HEK293 (cell line): ENCODE data around the gene AMPH.
A peak's percentile ranks its signal among the peaks of the same experiment; 100 is the strongest.
"Not testable (repeated sequence)": the region's sequence is repeated elsewhere in the genome, so short reads cannot be mapped to it uniquely, and the experiment has no call there.

Source experiments
- CTCF ChIA-PET: fragments of 350-600 bp; formaldehyde crosslinking; extraction: SDS; loops from one replicate; lab custom pipeline; 2021; ENCODE audit warnings: antibody characterized with exemption; lab: Yijun Ruan, JAX
- POLR2A ChIA-PET: fragments of 300-600 bp; formaldehyde crosslinking; extraction: SDS; loops from one replicate; lab custom pipeline; 2020; ENCODE audit warnings: antibody characterized with exemption, inconsistent platforms; lab: Yijun Ruan, JAX
- H3K27ac ChIP-seq: fragments of 200-500 bp; sonication (Bioruptor generic); 2 replicates; pipeline ENCODE4 v1.5.1; 2014; ENCODE audit warnings: low read depth, low read length, control low read depth, inconsistent platforms; ENCODE audit errors: extremely low read depth
- H3K36me3 ChIP-seq, 2 experiments: fragments of 200-500 bp in 1 of 2; sonication (Bioruptor generic) in 1 of 2; 1 replicate in 1 of 2; 2 replicates in 1 of 2; pipeline ENCODE4 v1.5.1; 2014 to 2017; ENCODE audit warnings: inconsistent platforms in 2 of 2, low read length in 2 of 2; ENCODE audit not compliant: control insufficient read depth in 2 of 2, insufficient read depth in 1 of 2
- H3K4me1 ChIP-seq: fragments of 200-500 bp; sonication (Bioruptor generic); 2 replicates; pipeline ENCODE4 v1.5.1; 2014; ENCODE audit warnings: mild to moderate bottlenecking, low read length, inconsistent platforms; ENCODE audit not compliant: control insufficient read depth, insufficient read depth
- H3K4me3 ChIP-seq: 2 replicates; pipeline ENCODE4 v1.5.1; 2011; ENCODE audit warnings: low read depth, mild to moderate bottlenecking, control low read depth, low read length, moderate library complexity
- H3K9me3 ChIP-seq: fragments of 200-500 bp; sonication (Bioruptor generic); 2 replicates; pipeline ENCODE4 v1.5.1; 2014; ENCODE audit warnings: low read depth, low read length, inconsistent platforms; ENCODE audit not compliant: control insufficient read depth, insufficient read depth
- ZBTB7A ChIP-seq: fragments of 450-650 bp; formaldehyde crosslinking; IDR thresholded peaks from 2 replicates; pipeline ENCODE4 v1.5.1; 2016; ENCODE audit warnings: low read depth, missing biosample characterization, missing genetic modification characterization
- ZNF114 ChIP-seq: fragments of 450-650 bp; formaldehyde crosslinking; IDR thresholded peaks from 2 replicates; pipeline ENCODE4 v1.5.0; 2017; ENCODE audit warnings: missing biosample characterization, missing genetic modification characterization
- ZNF140 ChIP-seq: fragments of 450-650 bp; formaldehyde crosslinking; IDR thresholded peaks from 2 replicates; pipeline ENCODE4 v1.5.1; 2016; ENCODE audit warnings: missing biosample characterization, missing genetic modification characterization
- ZNF221 ChIP-seq: fragments of 450-650 bp; formaldehyde crosslinking; IDR thresholded peaks from 2 replicates; pipeline ENCODE4 v1.5.1; 2017; ENCODE audit warnings: missing biosample characterization, missing genetic modification characterization, borderline replicate concordance
- ZNF24 ChIP-seq: fragments of 450-650 bp; formaldehyde crosslinking; IDR thresholded peaks from 2 replicates; pipeline ENCODE4 v1.5.1; 2016; ENCODE audit warnings: missing biosample characterization, missing genetic modification characterization
- ZNF274 ChIP-seq, 2 experiments: fragments of 200-500 bp in 1 of 2; fragments of 450-650 bp in 1 of 2; sonication (Bioruptor generic) in 1 of 2; formaldehyde crosslinking in 1 of 2; IDR thresholded peaks; 2 replicates each; pipeline versions ENCODE4 v1.5.1 to v1.6.1; 2014 to 2016; ENCODE audit warnings: borderline replicate concordance in 1 of 2, inconsistent platforms in 1 of 2, low read length in 1 of 2, missing biosample characterization in 1 of 2, missing genetic modification characterization in 1 of 2
- ZNF302 ChIP-seq: fragments of 450-650 bp; formaldehyde crosslinking; IDR thresholded peaks from 2 replicates; pipeline ENCODE4 v1.5.1; 2016; ENCODE audit warnings: missing biosample characterization, missing genetic modification characterization, low read depth
- ZNF366 ChIP-seq: fragments of 450-650 bp; formaldehyde crosslinking; conservative IDR thresholded peaks from 2 replicates; pipeline ENCODE4 v1.5.1; 2016; ENCODE audit warnings: missing biosample characterization, missing genetic modification characterization
- ZNF404 ChIP-seq: fragments of 450-650 bp; formaldehyde crosslinking; IDR thresholded peaks from 2 replicates; pipeline ENCODE4 v1.5.1; 2017; ENCODE audit warnings: missing biosample characterization, missing genetic modification characterization
- ZNF560 ChIP-seq: fragments of 450-650 bp; formaldehyde crosslinking; IDR thresholded peaks from 2 replicates; pipeline ENCODE4 v1.5.1; 2017; ENCODE audit warnings: missing biosample characterization, missing genetic modification characterization, borderline replicate concordance
- ZNF596 ChIP-seq: fragments of 450-650 bp; IDR thresholded peaks from 2 replicates; pipeline ENCODE4 v1.5.0; 2018; ENCODE audit warnings: missing biosample characterization, mild to moderate bottlenecking, missing genetic modification characterization, moderate library complexity
- ZNF654 ChIP-seq: fragments of 450-650 bp; formaldehyde crosslinking; IDR thresholded peaks from 2 replicates; pipeline ENCODE4 v1.5.1; 2016; ENCODE audit warnings: low read depth, missing biosample characterization, missing genetic modification characterization
- ZNF660 ChIP-seq: fragments of 450-650 bp; IDR thresholded peaks from 2 replicates; pipeline ENCODE4 v1.5.1; 2018; ENCODE audit warnings: missing biosample characterization, mild to moderate bottlenecking, missing genetic modification characterization
- ZNF701 ChIP-seq: fragments of 450-650 bp; formaldehyde crosslinking; IDR thresholded peaks from 2 replicates; pipeline ENCODE4 v1.5.1; 2016; ENCODE audit warnings: missing biosample characterization, missing genetic modification characterization
- ZNF777 ChIP-seq: fragments of 450-650 bp; formaldehyde crosslinking; IDR thresholded peaks from 2 replicates; pipeline ENCODE4 v1.5.1; 2017; ENCODE audit warnings: missing biosample characterization, missing genetic modification characterization, borderline replicate concordance
- ZXDB ChIP-seq: fragments of 450-650 bp; formaldehyde crosslinking; IDR thresholded peaks from 2 replicates; pipeline ENCODE4 v1.5.1; 2016; ENCODE audit warnings: missing biosample characterization, missing genetic modification characterization
- TF ChIP-seq, protein P1 (sequence below): fragments of 450-650 bp; formaldehyde crosslinking; IDR thresholded peaks from 2 replicates; pipeline ENCODE4 v1.5.1; 2016; ENCODE audit warnings: missing biosample characterization, missing genetic modification characterization
- TF ChIP-seq, protein P2 (sequence below): fragments of 450-650 bp; formaldehyde crosslinking; IDR thresholded peaks from 2 replicates; pipeline ENCODE4 v1.5.1; 2016; ENCODE audit warnings: missing biosample characterization, missing genetic modification characterization
- TF ChIP-seq, protein P3 (sequence below): fragments of 450-650 bp; formaldehyde crosslinking; IDR thresholded peaks from 2 replicates; pipeline ENCODE4 v1.5.1; 2016; ENCODE audit warnings: missing biosample characterization, missing genetic modification characterization
- TF ChIP-seq, protein P4 (sequence below): sonication (generic); formaldehyde crosslinking; IDR thresholded peaks from 2 replicates; pipeline ENCODE4 v1.8.1; 2022; ENCODE audit warnings: mild to moderate bottlenecking, moderate library complexity, missing genetic modification reagents

The AMPH gene

DNA sequence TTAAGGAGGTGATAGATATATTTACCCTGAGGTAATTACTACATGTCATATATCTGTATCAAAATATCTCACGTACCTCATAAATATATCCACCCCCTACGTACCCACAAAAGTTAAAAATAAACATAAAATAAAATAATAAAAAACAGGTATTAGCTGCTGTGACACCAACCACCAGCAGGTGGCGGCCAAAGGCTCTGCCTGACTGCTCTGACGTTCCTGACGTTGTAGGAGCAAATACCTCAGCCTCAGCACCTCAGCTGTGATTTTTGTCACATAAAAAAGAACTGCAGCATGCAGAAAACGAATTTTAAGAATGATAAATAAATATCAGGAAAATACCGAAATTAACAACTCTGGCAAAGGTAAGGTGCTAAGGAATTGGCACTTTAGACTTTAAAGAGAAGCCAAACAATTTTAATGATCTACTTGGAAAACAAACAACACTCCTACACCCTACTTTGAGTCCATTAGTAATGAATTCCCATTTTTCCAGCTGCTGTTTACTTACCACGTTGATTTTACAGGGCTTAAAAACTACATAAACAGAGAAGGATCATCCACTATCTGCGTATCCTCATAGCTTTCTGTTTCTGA, 232.3 kb downstream of the AMPH start:
- Histone ChIP-seq H3K36me3 (no peaks in the 10 kb centered on the region), H3K27ac (no peak overlapping the region), H3K4me1 (no peaks in the 10 kb centered on the region), H3K4me3 (no peak overlapping the region), H3K9me3 (no peaks in the 10 kb centered on the region)
- ChIA-PET CTCF (interaction anchor here (0.6 to 2.0 kb wide), 20 partner anchors 8 to 1218 kb away, joined by 3 to 24 read pairs (median 4); partner anchors contain the start of gene AMPH), POLR2A (no interaction called here)
- TF ChIP-seq ZXDB (tag by site-specific recombination) (no peak), ZNF654 (tag by site-specific recombination) (peak; percentile 58), ZNF221 (tag by site-specific recombination) (no peak), ZNF660 (0 out of 2 replicates have a peak, but pooled peaks have one; percentile 27)

DNA sequence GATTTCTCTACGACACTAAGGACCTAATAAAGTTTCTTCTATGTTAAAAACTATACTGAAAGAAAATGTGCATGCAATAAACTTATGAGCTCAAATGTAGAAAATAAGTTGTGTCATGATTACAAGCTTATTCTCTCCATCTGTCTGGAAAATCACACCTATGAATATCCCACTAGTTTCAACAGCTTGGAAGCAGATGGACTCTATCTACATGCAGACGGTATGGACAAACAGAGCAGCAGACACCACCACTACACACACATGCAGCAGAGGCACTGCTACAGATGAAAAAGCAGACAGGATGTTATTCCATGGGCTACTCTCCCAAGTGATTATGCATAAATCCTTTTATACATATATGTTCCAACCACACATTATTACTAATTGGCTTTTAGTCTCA, 234.3 kb downstream of the AMPH start:
- TF ChIP-seq ZNF701 (no peak), ZNF140 (tag by site-specific recombination) (no peak), ZNF24 (no peak), ZBTB7A (tag by site-specific recombination) (no peak), ZNF560 (tag by site-specific recombination) (no peak), ZXDB (tag by site-specific recombination) (no peak), ZNF777 (tag by site-specific recombination) (no peak), ZNF302 (tag by site-specific recombination) (no peak), ZNF114 (tag by site-specific recombination) (no peak)
- TF ChIP-seq, protein P1, sequence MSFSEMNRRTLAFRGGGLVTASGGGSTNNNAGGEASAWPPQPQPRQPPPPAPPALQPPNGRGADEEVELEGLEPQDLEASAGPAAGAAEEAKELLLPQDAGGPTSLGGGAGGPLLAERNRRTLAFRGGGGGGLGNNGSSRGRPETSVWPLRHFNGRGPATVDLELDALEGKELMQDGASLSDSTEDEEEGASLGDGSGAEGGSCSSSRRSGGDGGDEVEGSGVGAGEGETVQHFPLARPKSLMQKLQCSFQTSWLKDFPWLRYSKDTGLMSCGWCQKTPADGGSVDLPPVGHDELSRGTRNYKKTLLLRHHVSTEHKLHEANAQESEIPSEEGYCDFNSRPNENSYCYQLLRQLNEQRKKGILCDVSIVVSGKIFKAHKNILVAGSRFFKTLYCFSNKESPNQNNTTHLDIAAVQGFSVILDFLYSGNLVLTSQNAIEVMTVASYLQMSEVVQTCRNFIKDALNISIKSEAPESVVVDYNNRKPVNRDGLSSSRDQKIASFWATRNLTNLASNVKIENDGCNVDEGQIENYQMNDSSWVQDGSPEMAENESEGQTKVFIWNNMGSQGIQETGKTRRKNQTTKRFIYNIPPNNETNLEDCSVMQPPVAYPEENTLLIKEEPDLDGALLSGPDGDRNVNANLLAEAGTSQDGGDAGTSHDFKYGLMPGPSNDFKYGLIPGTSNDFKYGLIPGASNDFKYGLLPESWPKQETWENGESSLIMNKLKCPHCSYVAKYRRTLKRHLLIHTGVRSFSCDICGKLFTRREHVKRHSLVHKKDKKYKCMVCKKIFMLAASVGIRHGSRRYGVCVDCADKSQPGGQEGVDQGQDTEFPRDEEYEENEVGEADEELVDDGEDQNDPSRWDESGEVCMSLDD (tag by site-specific recombination): no peak

DNA sequence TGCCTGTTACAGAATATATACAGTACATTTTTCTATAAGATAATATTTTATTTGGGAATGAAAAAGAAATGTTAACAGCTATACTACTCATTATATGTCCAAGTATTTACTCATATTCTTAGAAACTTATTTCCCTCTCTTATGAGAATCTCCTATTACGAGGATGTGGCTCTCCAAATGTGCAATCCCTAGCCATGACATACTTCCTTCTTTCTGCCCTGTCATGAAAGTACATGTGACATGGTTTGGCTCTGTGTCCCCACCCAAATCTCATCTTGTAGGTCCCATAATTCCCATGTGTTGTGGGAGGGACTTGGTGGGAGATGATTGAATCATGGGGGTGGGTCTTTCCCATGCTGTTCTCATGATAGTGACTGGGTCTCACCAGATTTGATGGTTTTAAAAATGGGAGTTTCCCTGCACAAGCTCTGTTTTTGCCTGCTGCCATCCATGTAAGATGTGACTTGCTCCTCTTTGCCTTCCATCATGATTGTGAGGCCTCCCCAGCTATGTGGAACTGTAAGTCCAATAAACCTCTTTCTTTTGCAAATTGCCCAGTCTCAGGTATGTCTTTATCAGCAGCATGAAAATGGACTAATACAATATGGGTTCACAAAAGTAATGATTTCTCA, 235.1 kb downstream of the AMPH start:
- H3K36me3 ChIP-seq, H3K9me3 ChIP-seq, H3K27ac ChIP-seq, H3K4me1 ChIP-seq, POLR2A ChIA-PET, H3K4me3 ChIP-seq: not testable (repeated sequence)
- CTCF ChIA-PET: interaction anchor here (1.6 to 2.0 kb wide), 2 partner anchors 22 to 27 kb away, joined by 4 to 8 read pairs; no protein-coding TSS in a partner anchor

More for the DNA sequence above, 234.3 kb downstream of the AMPH start:
- CTCF ChIA-PET: interaction anchor here (1.6 to 2.0 kb wide), 2 partner anchors 23 to 28 kb away, joined by 4 to 8 read pairs; no protein-coding TSS in a partner anchor
- Histone ChIP-seq H3K27ac (no peak overlapping the region), H3K4me3 (no peak overlapping the region), H3K4me1 (no peaks in the 10 kb centered on the region), H3K9me3 (no peaks in the 10 kb centered on the region), H3K36me3 (no peaks in the 10 kb centered on the region)
- POLR2A ChIA-PET: no interaction called here

DNA sequence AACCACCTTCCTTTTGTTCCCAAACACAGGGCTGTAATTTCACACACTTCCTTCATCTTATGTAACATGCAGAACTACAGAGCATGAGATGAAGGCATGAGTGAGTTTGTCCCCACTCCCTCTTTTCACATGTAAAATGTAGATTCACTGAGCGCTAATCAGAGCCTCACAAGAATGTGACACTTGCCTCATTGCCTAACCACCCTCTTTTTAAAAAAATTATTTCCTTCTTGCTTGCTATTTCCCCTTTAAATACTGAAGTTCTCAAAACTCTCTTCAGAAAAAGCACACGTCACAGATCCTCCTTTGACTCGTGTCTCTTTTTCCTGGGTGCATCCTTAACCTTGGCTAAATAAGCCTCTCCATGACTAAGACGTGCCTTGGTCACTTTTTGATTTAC, 236.5 kb downstream of the AMPH start:
- no peaks in the 10 kb centered on the region for H3K4me1 ChIP-seq
- no peak overlapping the region for H3K4me3 ChIP-seq
- H3K36me3 ChIP-seq: no peaks in the 10 kb centered on the region
- no peaks in the 10 kb centered on the region for H3K9me3 ChIP-seq
- ChIA-PET CTCF (interaction anchor here (1.1 to 2.0 kb wide), 2 partner anchors 26 to 27 kb away, joined by 4 to 8 read pairs; no protein-coding TSS in a partner anchor), POLR2A (no interaction called here)
- H3K27ac ChIP-seq: no peak overlapping the region
- TF ChIP-seq, protein P2, sequence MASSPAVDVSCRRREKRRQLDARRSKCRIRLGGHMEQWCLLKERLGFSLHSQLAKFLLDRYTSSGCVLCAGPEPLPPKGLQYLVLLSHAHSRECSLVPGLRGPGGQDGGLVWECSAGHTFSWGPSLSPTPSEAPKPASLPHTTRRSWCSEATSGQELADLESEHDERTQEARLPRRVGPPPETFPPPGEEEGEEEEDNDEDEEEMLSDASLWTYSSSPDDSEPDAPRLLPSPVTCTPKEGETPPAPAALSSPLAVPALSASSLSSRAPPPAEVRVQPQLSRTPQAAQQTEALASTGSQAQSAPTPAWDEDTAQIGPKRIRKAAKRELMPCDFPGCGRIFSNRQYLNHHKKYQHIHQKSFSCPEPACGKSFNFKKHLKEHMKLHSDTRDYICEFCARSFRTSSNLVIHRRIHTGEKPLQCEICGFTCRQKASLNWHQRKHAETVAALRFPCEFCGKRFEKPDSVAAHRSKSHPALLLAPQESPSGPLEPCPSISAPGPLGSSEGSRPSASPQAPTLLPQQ (tag by site-specific recombination): no peak
- no peak for TF ChIP-seq ZNF404 (tag by site-specific recombination)
- TF ChIP-seq, protein P3, sequence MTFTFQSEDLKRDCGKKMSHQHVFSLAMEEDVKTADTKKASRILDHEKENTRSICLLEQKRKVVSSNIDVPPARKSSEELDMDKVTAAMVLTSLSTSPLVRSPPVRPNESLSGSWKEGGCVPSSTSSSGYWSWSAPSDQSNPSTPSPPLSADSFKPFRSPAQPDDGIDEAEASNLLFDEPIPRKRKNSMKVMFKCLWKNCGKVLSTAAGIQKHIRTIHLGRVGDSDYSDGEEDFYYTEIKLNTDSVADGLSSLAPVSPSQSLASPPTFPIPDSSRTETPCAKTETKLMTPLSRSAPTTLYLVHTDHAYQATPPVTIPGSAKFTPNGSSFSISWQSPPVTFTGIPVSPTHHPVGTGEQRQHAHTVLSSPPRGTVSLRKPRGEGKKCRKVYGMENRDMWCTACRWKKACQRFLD: no peak
- no peak for TF ChIP-seq ZNF366 (tag by site-specific recombination)
- TF ChIP-seq, protein P4, sequence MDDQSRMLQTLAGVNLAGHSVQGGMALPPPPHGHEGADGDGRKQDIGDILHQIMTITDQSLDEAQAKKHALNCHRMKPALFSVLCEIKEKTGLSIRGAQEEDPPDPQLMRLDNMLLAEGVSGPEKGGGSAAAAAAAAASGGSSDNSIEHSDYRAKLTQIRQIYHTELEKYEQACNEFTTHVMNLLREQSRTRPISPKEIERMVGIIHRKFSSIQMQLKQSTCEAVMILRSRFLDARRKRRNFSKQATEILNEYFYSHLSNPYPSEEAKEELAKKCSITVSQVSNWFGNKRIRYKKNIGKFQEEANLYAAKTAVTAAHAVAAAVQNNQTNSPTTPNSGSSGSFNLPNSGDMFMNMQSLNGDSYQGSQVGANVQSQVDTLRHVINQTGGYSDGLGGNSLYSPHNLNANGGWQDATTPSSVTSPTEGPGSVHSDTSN (CRISPR knock-in tag): no peak
- no peak for TF ChIP-seq ZNF274 (IDR thresholded peaks at IDR 0.05; ENCODE audit: low read length)
- TF ChIP-seq ZNF274 (tag by site-specific recombination; IDR thresholded peaks at IDR 0.05; ENCODE audit: borderline replicate concordance): no peak
- no peak for TF ChIP-seq ZNF596
